Activated CD8-positive, alpha-beta T cell treated with anti-CD3 and anti-CD28 coated beads, Interleukin-2, amount 10 ng/mL, durations not matched to agents 7 days and 5 days (primary cell): Measurements from ENCODE around the gene ACTR2. TPM values are rescaled to one million over a fixed set of nuclear protein-coding genes. Genes with fewer than 3 reads are reported as not detected.
A peak's percentile ranks its signal among the peaks of the same experiment; 100 is the strongest.
"Not testable (repeated sequence)": the region's sequence is repeated elsewhere in the genome, so short reads cannot be mapped to it uniquely, and the experiment has no call there.

Experiments
- ATAC-seq: fragments of 150-1000 bp; cut with Tn5 transposase; one replicate; pipeline ENCODE4 v1.10.0; 2021; ENCODE audit warnings: moderate library complexity
- CTCF ChIA-PET: fragments of 350-600 bp; sonication (Branson Sonifier 250); formaldehyde crosslinking; loops from one replicate; lab custom pipeline; 2021; ENCODE audit warnings: antibody characterized with exemption; lab: Charles Lee
- POLR2A ChIA-PET: fragments of 350-600 bp; sonication (Branson Sonifier 250); formaldehyde crosslinking; loops from one replicate; lab custom pipeline; 2021; ENCODE audit warnings: antibody characterized with exemption; lab: Charles Lee
- DNase-seq: peaks from one replicate; pipeline ENCODE4 v3.0.0-alpha.2; 2020
- H3K27ac Mint-ChIP-seq: one replicate; pipeline ENCODE4 v1.8.0; 2021; ENCODE audit warnings: mild to moderate bottlenecking, mixed read lengths
- H3K27me3 Mint-ChIP-seq: one replicate; pipeline ENCODE4 v1.8.0; 2021; ENCODE audit warnings: low read depth, mixed read lengths
- H3K36me3 Mint-ChIP-seq: one replicate; pipeline ENCODE4 v1.8.0; 2021; ENCODE audit warnings: low read depth, mixed read lengths
- H3K4me1 Mint-ChIP-seq: one replicate; pipeline ENCODE4 v1.8.0; 2021; ENCODE audit warnings: low read depth, mixed read lengths
- H3K4me3 Mint-ChIP-seq: one replicate; pipeline ENCODE4 v1.8.0; 2021; ENCODE audit warnings: mild to moderate bottlenecking, mixed read lengths
- H3K9me3 Mint-ChIP-seq: one replicate; pipeline ENCODE4 v1.8.0; 2022; ENCODE audit warnings: mixed read lengths; ENCODE audit not compliant: insufficient read depth
- total RNA-seq, 2 experiments: library from RNA; stranded (reverse); gene quantifications; one replicate each; pipeline ENCODE4 v1.2.3, GENCODE V29; 2021

ACTR2 gene
- total RNA-seq, 2 experiments from 2014 or later = 478 to 493 TPM

- DNase-seq (no peak), ATAC-seq (no peak)
- ChIA-PET CTCF (interaction anchor here (0.7 to 1.4 kb wide), 2 partner anchors 11 to 12 kb away, joined by 3 read pairs; no protein-coding TSS in a partner anchor), POLR2A (no interaction called here)
- H3K4me1 Mint-ChIP-seq = peaks cover 23% of the 10 kb centered on the region
- no peaks in the 10 kb centered on the region for H3K9me3 Mint-ChIP-seq
- H3K27ac Mint-ChIP-seq = no peak overlapping the region
- H3K27me3 Mint-ChIP-seq = no peaks in the 10 kb centered on the region
- no peak overlapping the region for H3K4me3 Mint-ChIP-seq
- H3K36me3 Mint-ChIP-seq = peaks cover 22% of the 10 kb centered on the region
Measured at GRCh38 chr2:65314801-65315441, 87.3 kb downstream of the ACTR2 start.

- ChIA-PET POLR2A (no interaction called here), CTCF (no interaction called here)
- no peaks in the 10 kb centered on the region for H3K27me3 Mint-ChIP-seq
- H3K4me3 Mint-ChIP-seq = no peak overlapping the region
- ATAC-seq (no peak), DNase-seq (no peak)
- H3K4me1 Mint-ChIP-seq = peaks cover 29% of the 10 kb centered on the region
- H3K27ac Mint-ChIP-seq = no peak overlapping the region
- peaks cover 22% of the 10 kb centered on the region for H3K36me3 Mint-ChIP-seq
- no peaks in the 10 kb centered on the region for H3K9me3 Mint-ChIP-seq
Measured at GRCh38 chr2:65316072-65316471, 88.4 kb downstream of the ACTR2 start.

GRCh38 chr2:65317351-65317750 lies 89.7 kb downstream of the ACTR2 start:
- H3K4me3 Mint-ChIP-seq, DNase-seq, H3K9me3 Mint-ChIP-seq, POLR2A ChIA-PET, ATAC-seq, CTCF ChIA-PET, H3K27me3 Mint-ChIP-seq, H3K27ac Mint-ChIP-seq: not testable (repeated sequence)
- Mint-ChIP-seq H3K36me3 (peaks cover 22% of the 10 kb centered on the region), H3K4me1 (peaks cover 29% of the 10 kb centered on the region)

GRCh38 chr2:65317841-65318240 lies 90.2 kb downstream of the ACTR2 start:
- ChIA-PET POLR2A (no interaction called here), CTCF (interaction anchor here (2.0 kb wide), 1 partner anchor 8 kb away, joined by 4 read pairs; no protein-coding TSS in a partner anchor)
- Mint-ChIP-seq H3K27me3 (no peaks in the 10 kb centered on the region), H3K36me3 (peaks cover 21% of the 10 kb centered on the region), H3K9me3 (no peaks in the 10 kb centered on the region), H3K4me1 (peaks cover 27% of the 10 kb centered on the region), H3K27ac (no peak overlapping the region), H3K4me3 (no peak overlapping the region)
- ATAC-seq (no peak), DNase-seq (no peak)

GRCh38 chr2:65319072-65319673 lies 91.5 kb downstream of the ACTR2 start:
- no peak for ATAC-seq
- no peak overlapping the region for H3K27ac Mint-ChIP-seq
- POLR2A ChIA-PET = no interaction called here

GRCh38 chr2:65319674-65320041 lies 92.0 kb downstream of the ACTR2 start:
- Mint-ChIP-seq H3K27ac (no peak overlapping the region), H3K27me3 (no peaks in the 10 kb centered on the region), H3K9me3 (no peaks in the 10 kb centered on the region), H3K4me1 (peaks cover 23% of the 10 kb centered on the region), H3K36me3 (peaks cover 7% of the 10 kb centered on the region), H3K4me3 (no peak overlapping the region)
- POLR2A ChIA-PET = no interaction called here
- DNase-seq = no peak
- no peak for ATAC-seq
- CTCF ChIA-PET = interaction anchor here (1.3 to 2.7 kb wide), 3 partner anchors 10 to 238 kb away, joined by 3 to 15 read pairs (median 4); no protein-coding TSS in a partner anchor

More at GRCh38 chr2:65319072-65319673, 91.5 kb downstream of the ACTR2 start:
- Mint-ChIP-seq H3K36me3 (peaks cover 11% of the 10 kb centered on the region), H3K9me3 (no peaks in the 10 kb centered on the region), H3K4me3 (no peak overlapping the region), H3K4me1 (peaks cover 23% of the 10 kb centered on the region), H3K27me3 (no peaks in the 10 kb centered on the region)
- no peak for DNase-seq
- CTCF ChIA-PET = interaction anchor here (2.0 to 2.7 kb wide), 2 partner anchors 9 to 17 kb away, joined by 4 to 15 read pairs; no protein-coding TSS in a partner anchor

GRCh38 chr2:65320042-65320725 lies 92.6 kb downstream of the ACTR2 start:
- Mint-ChIP-seq H3K27me3 (no peaks in the 10 kb centered on the region), H3K4me3 (no peak overlapping the region), H3K36me3 (peaks cover 6% of the 10 kb centered on the region), H3K27ac (no peak overlapping the region), H3K4me1 (peaks cover 22% of the 10 kb centered on the region), H3K9me3 (no peaks in the 10 kb centered on the region)
- ChIA-PET POLR2A (interaction anchor here (0.5 to 0.6 kb wide), 2 partner anchors 9 to 77 kb away, joined by 3 to 4 read pairs; no protein-coding TSS in a partner anchor), CTCF (interaction anchor here (0.7 to 2.7 kb wide), 4 partner anchors 18 to 238 kb away, joined by 3 to 15 read pairs (median 3); no protein-coding TSS in a partner anchor)
- DNase-seq (no peak), ATAC-seq (peak; percentile 62)

Other genes starting within 250 kb of the ACTR2 start
- 10 to 100 TPM; 48.8 to 50.1 TPM for gene SLC1A4, start 238.4 kb upstream of the ACTR2 start, total RNA-seq
- gene CEP68, start 171.4 kb upstream of the ACTR2 start, total RNA-seq = 1 to 10 TPM; 8.1 to 9.7 TPM
- gene RAB1A, start 97.7 kb upstream of the ACTR2 start, total RNA-seq = 10 to 100 TPM; 58.7 to 62.7 TPM
- gene SPRED2, start 204.8 kb downstream of the ACTR2 start, total RNA-seq = 10 to 100 TPM in 1 of 2 experiments, 1 to 10 TPM in 1; 9.5 to 12.7 TPM